IPS DF 4.7 (cell line): Measurements from ENCODE around the gene GLI2.

Experiments used
- DNase-seq: peaks from one replicate; pipeline ENCODE4 v3.0.0-alpha.2; 2013; ENCODE audit warnings: low spot score; ENCODE audit errors: extremely low read depth

GLI2 gene

GRCh38 chr2:120754067-120754960 is 18.6 kb downstream of the GLI2 start:
- no peak for DNase-seq

GRCh38 chr2:120758181-120759144 is 22.8 kb downstream of the GLI2 start:
- no peak for DNase-seq

- no peak for DNase-seq
These were observed 24.1 kb downstream of the GLI2 start for GRCh38 chr2:120759543-120760331.

- no peak for DNase-seq
These were observed 24.9 kb downstream of the GLI2 start for GRCh38 chr2:120760446-120761135.

- DNase-seq: no peak
These were observed 25.6 kb downstream of the GLI2 start for GRCh38 chr2:120761164-120761861.

- no peak for DNase-seq
These were observed 26.2 kb downstream of the GLI2 start for GRCh38 chr2:120761911-120762310.

- DNase-seq: no peak
These were observed 26.8 kb downstream of the GLI2 start for GRCh38 chr2:120762341-120763061.

GRCh38 chr2:120763508-120763907 is 27.8 kb downstream of the GLI2 start:
- DNase-seq: no peak

GRCh38 chr2:120763931-120764330 is 28.3 kb downstream of the GLI2 start:
- no peak for DNase-seq

GRCh38 chr2:120764492-120764891 is 28.8 kb downstream of the GLI2 start:
- no peak for DNase-seq

GRCh38 chr2:120764991-120765677 is 29.5 kb downstream of the GLI2 start:
- no peak for DNase-seq

GRCh38 chr2:120765678-120766469 is 30.2 kb downstream of the GLI2 start:
- DNase-seq: no peak

GRCh38 chr2:120766470-120767351 is 31.0 kb downstream of the GLI2 start:
- DNase-seq: no peak

- DNase-seq: no peak
These were observed 31.9 kb downstream of the GLI2 start for GRCh38 chr2:120767486-120768005.

GRCh38 chr2:120768112-120769048 is 32.7 kb downstream of the GLI2 start:
- no peak for DNase-seq
